A549 (cell line): ENCODE results near the gene CHST15.

Source experiments
- CEBPB ChIP-seq, 2 experiments: fragments of >200 bp in 1 of 2; sonication (Bioruptor Twin) in 1 of 2; formaldehyde crosslinking in 1 of 2; IDR thresholded peaks; 2 replicates each; pipeline ENCODE4 v1.6.1; 2012 to 2016
- HDAC2 ChIP-seq: fragments of 200-600 bp; sonication (generic); IDR thresholded peaks from 2 replicates; pipeline ENCODE4 v1.6.1; 2016
- KDM1A ChIP-seq: fragments of 200-600 bp; sonication (generic); IDR thresholded peaks from 2 replicates; pipeline ENCODE4 v1.6.1; 2016; ENCODE audit warnings: low read depth, mild to moderate bottlenecking
- MAZ ChIP-seq: fragments of 150-350 bp; IDR thresholded peaks from 2 replicates; pipeline ENCODE4 v1.6.1; 2014; ENCODE audit warnings: antibody characterized with exemption, low read depth, low read length, borderline replicate concordance
- NPAS2 ChIP-seq: fragments of 250-450 bp; sonication (Bioruptor Pico); IDR thresholded peaks from 2 replicates; pipeline ENCODE4 v1.8.0; 2022; ENCODE audit warnings: mild to moderate bottlenecking, moderate library complexity, borderline replicate concordance
- RCOR1 ChIP-seq: fragments of 150-350 bp; IDR thresholded peaks from 2 replicates; pipeline ENCODE4 v1.6.1; 2014; ENCODE audit warnings: antibody characterized with exemption, low read length, low read depth
- RFX5 ChIP-seq: fragments of 450-650 bp; IDR thresholded peaks from 2 replicates; pipeline ENCODE4 v1.7.1; 2014; ENCODE audit warnings: antibody characterized with exemption, mild to moderate bottlenecking, moderate library complexity
- SMC3 ChIP-seq: fragments of >200 bp; sonication (Bioruptor Twin); formaldehyde crosslinking; IDR thresholded peaks from 3 replicates; pipeline ENCODE4 v1.6.1; 2018; ENCODE audit warnings: inconsistent platforms
- TF ChIP-seq, protein P1 (sequence below): fragments of >200 bp; sonication (Bioruptor Twin); formaldehyde crosslinking; IDR thresholded peaks from 3 replicates; pipeline ENCODE4 v1.6.1; 2016
- TF ChIP-seq, protein P2 (sequence below): fragments of >200 bp; sonication (Bioruptor Twin); formaldehyde crosslinking; IDR thresholded peaks from 3 replicates; pipeline ENCODE4 v1.5.1; 2016
- TF ChIP-seq, protein P3 (sequence below): IDR thresholded peaks from 2 replicates; pipeline ENCODE4 v1.6.1; 2012
- TF ChIP-seq, protein P4 (sequence below): fragments of 150-350 bp; IDR thresholded peaks from 2 replicates; pipeline ENCODE4 v1.6.1; 2014; ENCODE audit warnings: low read depth, mild to moderate bottlenecking, low read length

DNA sequence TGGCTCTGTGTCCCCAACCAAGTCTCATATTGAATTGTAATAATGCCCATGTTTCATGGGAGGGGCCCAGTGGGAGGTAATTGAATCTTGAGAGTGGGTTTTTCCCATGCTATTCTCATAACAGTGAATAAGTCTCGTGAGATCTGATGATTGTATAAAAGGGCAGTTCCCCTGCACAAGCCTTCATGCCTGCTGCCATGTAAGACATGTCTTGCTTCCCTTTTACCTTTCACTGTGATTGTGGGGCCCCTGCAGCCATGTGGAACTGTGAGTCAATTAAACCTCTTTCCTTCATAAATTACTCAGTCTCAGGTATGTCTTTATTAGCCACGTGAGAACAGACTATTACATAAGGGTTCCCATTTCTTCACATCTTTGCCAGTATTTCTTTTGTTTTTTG is 104.7 kb downstream of the CHST15 start:
- TF ChIP-seq CEBPB (IDR thresholded peaks at IDR 0.05): no peak
- TF ChIP-seq NPAS2: no peak
- TF ChIP-seq, protein P1, sequence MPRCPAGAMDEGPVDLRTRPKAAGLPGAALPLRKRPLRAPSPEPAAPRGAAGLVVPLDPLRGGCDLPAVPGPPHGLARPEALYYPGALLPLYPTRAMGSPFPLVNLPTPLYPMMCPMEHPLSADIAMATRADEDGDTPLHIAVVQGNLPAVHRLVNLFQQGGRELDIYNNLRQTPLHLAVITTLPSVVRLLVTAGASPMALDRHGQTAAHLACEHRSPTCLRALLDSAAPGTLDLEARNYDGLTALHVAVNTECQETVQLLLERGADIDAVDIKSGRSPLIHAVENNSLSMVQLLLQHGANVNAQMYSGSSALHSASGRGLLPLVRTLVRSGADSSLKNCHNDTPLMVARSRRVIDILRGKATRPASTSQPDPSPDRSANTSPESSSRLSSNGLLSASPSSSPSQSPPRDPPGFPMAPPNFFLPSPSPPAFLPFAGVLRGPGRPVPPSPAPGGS: no peak
- no peak for TF ChIP-seq SMC3
- TF ChIP-seq, protein P2, sequence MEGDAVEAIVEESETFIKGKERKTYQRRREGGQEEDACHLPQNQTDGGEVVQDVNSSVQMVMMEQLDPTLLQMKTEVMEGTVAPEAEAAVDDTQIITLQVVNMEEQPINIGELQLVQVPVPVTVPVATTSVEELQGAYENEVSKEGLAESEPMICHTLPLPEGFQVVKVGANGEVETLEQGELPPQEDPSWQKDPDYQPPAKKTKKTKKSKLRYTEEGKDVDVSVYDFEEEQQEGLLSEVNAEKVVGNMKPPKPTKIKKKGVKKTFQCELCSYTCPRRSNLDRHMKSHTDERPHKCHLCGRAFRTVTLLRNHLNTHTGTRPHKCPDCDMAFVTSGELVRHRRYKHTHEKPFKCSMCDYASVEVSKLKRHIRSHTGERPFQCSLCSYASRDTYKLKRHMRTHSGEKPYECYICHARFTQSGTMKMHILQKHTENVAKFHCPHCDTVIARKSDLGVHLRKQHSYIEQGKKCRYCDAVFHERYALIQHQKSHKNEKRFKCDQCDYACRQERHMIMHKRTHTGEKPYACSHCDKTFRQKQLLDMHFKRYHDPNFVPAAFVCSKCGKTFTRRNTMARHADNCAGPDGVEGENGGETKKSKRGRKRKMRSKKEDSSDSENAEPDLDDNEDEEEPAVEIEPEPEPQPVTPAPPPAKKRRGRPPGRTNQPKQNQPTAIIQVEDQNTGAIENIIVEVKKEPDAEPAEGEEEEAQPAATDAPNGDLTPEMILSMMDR: no peak
- TF ChIP-seq KDM1A: no peak
- no peak for TF ChIP-seq MAZ
- TF ChIP-seq, protein P3, sequence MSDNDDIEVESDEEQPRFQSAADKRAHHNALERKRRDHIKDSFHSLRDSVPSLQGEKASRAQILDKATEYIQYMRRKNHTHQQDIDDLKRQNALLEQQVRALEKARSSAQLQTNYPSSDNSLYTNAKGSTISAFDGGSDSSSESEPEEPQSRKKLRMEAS: no peak
- TF ChIP-seq RFX5: no peak
- TF ChIP-seq RCOR1: no peak
- TF ChIP-seq, protein P4, sequence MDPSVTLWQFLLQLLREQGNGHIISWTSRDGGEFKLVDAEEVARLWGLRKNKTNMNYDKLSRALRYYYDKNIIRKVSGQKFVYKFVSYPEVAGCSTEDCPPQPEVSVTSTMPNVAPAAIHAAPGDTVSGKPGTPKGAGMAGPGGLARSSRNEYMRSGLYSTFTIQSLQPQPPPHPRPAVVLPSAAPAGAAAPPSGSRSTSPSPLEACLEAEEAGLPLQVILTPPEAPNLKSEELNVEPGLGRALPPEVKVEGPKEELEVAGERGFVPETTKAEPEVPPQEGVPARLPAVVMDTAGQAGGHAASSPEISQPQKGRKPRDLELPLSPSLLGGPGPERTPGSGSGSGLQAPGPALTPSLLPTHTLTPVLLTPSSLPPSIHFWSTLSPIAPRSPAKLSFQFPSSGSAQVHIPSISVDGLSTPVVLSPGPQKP: no peak
- no peak for TF ChIP-seq HDAC2
